ENCODE results near the gene C1orf174.

DNA sequence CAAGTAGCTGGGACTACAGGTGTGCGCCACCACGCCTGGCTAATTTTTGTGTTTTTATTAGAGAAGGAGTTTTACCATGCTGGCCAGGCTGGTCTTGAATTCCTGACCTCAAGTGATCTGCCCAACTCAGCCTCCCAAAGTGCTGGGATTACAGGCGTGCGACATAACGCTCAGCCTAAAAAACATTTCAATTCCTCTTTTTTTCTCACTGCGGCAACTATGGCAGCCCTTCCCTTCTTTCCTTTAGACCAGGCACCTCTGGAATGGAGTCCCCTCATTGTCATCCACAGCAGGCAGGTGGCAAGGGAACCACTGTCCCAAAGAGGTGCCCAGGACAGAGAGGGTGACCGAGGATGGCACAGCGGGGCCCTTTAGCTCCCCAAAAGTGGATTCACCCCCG is 57.2 kb downstream of the C1orf174 start:
- no peak for TF ChIP-seq CTCF (IDR thresholded peaks at IDR 0.05)
- TF ChIP-seq POLR2A (IDR thresholded peaks at IDR 0.05), result no peak
